GM12874 (cell line): ENCODE measurements around the gene TRIM13.

Experiments
- TF ChIP-seq, protein P1 (sequence below): IDR thresholded peaks from 2 replicates; pipeline ENCODE4 v1.5.1; 2011; ENCODE audit warnings: low read depth, mild to moderate bottlenecking, control low read depth, low read length, moderate library complexity; ENCODE audit not compliant: insufficient read depth

The TRIM13 gene

GRCh38 chr13:50038266-50038665 is 41.4 kb downstream of the TRIM13 start:
- TF ChIP-seq, protein P1, sequence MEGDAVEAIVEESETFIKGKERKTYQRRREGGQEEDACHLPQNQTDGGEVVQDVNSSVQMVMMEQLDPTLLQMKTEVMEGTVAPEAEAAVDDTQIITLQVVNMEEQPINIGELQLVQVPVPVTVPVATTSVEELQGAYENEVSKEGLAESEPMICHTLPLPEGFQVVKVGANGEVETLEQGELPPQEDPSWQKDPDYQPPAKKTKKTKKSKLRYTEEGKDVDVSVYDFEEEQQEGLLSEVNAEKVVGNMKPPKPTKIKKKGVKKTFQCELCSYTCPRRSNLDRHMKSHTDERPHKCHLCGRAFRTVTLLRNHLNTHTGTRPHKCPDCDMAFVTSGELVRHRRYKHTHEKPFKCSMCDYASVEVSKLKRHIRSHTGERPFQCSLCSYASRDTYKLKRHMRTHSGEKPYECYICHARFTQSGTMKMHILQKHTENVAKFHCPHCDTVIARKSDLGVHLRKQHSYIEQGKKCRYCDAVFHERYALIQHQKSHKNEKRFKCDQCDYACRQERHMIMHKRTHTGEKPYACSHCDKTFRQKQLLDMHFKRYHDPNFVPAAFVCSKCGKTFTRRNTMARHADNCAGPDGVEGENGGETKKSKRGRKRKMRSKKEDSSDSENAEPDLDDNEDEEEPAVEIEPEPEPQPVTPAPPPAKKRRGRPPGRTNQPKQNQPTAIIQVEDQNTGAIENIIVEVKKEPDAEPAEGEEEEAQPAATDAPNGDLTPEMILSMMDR, result no peak

DNA sequence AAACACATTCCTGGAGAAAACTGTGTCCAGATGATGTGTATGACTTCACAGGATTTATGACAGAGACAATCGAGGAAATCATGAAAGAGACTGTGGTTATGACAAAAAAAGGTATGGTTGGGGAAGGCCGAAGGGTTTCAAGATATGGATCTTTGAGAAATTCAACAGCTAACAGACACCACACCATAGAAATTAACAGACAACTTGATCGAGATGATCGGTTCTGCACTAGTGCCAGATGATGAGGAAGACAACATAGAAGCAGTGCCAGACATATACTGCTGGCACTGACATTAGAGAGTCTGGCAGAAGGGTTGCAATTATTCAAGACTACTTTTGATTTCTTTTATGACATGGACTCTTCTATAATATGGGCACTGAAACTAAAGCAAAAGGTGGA is 55.6 kb downstream of the TRIM13 start:
- TF ChIP-seq, protein P1, result no peak

GRCh38 chr13:50053844-50054243 is 57.0 kb downstream of the TRIM13 start:
- TF ChIP-seq, protein P1, result no peak

GRCh38 chr13:50055454-50055853 is 58.6 kb downstream of the TRIM13 start:
- TF ChIP-seq, protein P1, result no peak

- TF ChIP-seq, protein P1, result no peak
These were observed 63.9 kb downstream of the TRIM13 start for GRCh38 chr13:50060718-50061117.

- TF ChIP-seq, protein P1, result no peak
These were observed 68.9 kb downstream of the TRIM13 start for GRCh38 chr13:50065712-50066111.
